Measurements from ENCODE around the gene TMEM132A.

- TF ChIP-seq CTCF (IDR thresholded peaks at IDR 0.05) (no peak), SIN3A (IDR thresholded peaks at IDR 0.05; ENCODE audit: borderline replicate concordance, insufficient read depth, low read depth, low read length) (no peak), POLR2AphosphoS5 (IDR thresholded peaks at IDR 0.05; ENCODE audit: low read depth, low read length) (no peak), TCF7L2 (IDR thresholded peaks at IDR 0.05; ENCODE audit: low read depth, low read length) (no peak)
Measured at GRCh38 chr11:60933416-60934123, 9.3 kb downstream of the TMEM132A start.

Data from Panc1 (cell line).